ENCODE measurements around the gene ERN1.
"Not testable (repeated sequence)": the region's sequence is repeated elsewhere in the genome, so short reads cannot be mapped to it uniquely, and the experiment has no call there.

Gene ERN1

GRCh38 chr17:64022611-64023063 lies 107.3 kb downstream of the ERN1 start:
- peak; percentile 57 for DNase-seq

DNA sequence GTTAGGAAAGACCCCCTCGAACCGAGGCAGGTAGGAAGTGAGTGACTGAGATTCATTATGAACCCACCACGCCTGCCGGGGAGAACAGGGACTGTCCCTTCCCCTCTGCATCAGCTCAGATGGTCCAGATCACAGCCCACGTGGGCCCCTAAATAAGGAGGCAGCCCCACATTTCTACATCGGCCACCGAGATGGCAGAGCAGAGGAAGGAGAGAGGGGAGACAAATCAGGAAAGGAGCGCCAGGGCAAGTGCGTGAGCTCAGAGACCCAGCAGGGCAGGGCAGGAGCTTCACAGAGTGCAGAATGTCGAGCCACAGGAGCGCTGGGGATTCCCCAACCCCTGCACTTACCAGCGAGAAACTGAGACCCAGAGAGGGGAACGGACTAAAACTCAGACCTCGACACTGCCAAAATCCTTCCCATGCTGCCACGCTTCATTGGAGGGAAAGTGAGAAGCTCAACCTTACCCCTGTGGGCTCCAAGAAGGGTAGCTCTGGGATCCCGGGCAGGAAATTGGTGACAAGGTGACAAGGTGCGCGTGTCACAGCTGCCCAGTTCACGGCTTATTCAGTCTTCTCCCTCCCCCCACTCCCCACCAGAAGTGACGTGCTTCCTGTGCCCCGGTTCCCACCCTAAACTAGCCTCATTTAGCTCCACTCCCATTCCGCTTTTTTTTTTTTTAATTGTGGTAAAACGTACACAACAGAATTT lies 109.7 kb downstream of the ERN1 start, which contains the start of gene ICAM2:
TSS of gene ICAM2 (minus strand) at position 578 of the 711 bp plus-strand sequence. CDS start 13,942 bp downstream, outside the sequence.
- peak; percentile 96 for DNase-seq

DNA sequence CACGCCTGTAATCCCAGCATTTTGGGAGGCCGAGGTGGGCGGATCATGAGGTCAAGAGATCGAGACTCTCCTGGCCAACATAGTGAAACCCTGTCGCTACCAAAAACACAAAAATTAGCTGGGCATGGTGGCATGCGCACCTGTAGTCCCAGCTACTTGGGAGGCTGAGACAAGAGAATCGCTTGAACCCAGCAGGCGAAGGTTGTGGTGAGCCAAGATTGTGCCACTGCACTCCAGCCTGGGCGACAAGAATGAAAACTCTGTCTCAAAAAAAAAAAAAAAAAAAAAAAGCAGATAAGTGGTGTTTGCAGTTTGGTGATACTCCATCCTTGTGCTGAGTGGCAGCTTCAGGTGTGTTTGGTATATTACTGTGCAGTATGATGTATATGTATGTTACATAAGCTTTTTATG lies 110.4 kb downstream of the ERN1 start:
- peak; percentile 22 for DNase-seq

DNA sequence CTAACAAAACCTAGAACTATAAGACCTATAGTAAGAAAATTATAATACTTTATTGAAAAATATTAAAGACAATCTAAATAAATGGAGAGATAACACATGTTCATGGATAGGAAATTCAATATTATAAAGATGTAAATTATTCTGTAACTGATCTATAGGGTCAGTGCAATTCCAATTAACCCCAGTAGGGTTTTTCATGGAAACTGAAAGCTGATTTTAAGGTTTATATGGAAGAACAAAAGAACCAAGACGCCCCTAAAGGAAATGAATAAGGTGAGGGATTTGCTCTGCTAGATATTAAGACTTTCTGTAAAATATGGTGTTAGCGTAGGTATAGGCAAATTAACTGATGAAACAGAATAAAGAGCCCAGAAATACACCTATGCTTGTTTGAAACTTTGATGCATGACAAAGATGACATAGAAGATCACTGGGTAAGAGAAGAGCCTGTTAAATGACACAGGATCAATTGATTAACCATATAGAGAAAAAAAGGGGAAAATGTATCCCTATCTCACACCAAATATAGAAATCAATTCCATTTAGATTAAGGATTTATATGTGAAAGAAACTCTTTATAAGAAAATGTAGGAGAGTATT lies 112.5 kb downstream of the ERN1 start:
- DNase-seq = no peak

DNA sequence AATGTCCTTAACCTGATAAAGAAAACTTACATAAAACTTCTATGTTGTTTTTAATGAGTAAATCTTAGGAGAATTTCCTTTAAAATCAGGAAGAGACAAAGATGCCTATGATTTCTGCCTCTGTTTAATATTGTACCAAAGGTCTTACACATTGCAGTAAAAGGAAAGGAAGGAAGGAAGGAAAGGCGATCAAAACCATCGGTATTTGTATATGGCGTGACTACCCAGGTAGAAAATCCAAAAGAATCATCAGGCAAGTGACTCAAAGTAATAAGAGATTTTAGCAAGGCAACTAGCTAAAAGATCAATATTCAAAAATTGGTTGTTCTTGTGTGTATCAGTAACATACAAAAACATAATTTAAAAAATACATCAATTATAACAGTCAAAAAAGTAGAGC lies 113.0 kb downstream of the ERN1 start:
- DNase-seq = no peak

- DNase-seq = peak; percentile 41
Measured at GRCh38 chr17:64016231-64016784, 113.6 kb downstream of the ERN1 start.

GRCh38 chr17:64015447-64015846 lies 114.5 kb downstream of the ERN1 start:
- no peak for DNase-seq

GRCh38 chr17:64009571-64010402 lies 120.2 kb downstream of the ERN1 start:
- no peak for DNase-seq

DNA sequence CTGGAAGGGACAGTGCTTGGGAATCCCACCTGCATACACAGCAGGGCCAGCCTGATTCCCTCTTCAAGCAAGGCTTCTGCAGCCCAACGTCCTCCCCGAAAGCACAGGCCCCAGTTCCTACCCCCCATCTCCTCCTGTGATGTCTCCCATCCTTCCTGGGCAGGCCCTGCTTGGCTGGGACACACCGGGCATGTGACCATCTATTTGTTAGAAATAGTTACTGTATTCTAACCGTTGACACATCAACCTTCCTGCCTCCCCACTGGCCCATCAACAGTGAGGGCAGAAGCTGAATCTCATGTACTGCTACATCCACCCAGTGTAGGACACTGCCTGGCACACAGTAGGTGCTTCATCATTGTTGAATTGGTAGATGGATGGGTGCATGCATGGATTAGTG lies 121.1 kb downstream of the ERN1 start:
- DNase-seq = no peak

DNA sequence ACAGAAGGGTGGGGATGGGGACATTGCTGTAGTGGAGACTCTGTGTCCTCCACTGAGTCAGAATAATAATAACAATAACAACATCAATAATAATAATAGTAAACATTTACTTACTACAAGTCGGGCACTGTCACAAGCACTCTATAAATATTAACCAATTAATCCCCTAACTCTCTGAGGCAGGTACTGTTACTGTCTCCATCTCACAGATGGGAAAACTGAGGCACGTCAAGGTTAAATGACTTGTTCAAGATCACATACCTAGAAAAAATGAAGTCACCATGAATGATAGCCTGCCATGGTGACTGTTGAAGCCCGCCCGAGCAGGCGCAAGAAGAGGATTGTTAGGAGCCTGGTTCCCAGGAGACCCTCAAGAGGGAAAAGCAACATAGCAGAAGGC lies 121.6 kb downstream of the ERN1 start:
- no peak for DNase-seq

DNA sequence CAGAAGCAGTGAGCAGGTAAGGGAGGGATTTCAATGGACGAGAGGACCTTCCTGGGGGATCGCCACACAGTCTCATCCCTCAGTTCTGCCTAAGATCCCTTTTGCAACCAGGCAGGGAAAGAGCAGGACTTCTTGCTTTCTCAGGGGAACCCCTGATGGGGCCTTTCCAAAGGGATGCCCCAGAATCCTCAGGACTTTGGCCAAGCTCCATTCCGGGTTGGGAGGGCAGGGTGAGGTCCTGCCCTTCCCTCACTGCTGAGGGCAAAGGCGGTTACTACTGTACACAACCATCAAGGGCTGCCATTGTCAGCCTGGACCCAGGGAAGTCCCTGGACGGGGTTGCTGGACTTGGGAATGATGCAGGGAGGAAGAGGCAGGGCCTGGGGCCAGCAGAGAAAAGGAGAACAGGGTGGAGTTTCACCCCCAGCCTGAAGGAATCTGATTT lies 122.1 kb downstream of the ERN1 start:
- no peak for DNase-seq

DNA sequence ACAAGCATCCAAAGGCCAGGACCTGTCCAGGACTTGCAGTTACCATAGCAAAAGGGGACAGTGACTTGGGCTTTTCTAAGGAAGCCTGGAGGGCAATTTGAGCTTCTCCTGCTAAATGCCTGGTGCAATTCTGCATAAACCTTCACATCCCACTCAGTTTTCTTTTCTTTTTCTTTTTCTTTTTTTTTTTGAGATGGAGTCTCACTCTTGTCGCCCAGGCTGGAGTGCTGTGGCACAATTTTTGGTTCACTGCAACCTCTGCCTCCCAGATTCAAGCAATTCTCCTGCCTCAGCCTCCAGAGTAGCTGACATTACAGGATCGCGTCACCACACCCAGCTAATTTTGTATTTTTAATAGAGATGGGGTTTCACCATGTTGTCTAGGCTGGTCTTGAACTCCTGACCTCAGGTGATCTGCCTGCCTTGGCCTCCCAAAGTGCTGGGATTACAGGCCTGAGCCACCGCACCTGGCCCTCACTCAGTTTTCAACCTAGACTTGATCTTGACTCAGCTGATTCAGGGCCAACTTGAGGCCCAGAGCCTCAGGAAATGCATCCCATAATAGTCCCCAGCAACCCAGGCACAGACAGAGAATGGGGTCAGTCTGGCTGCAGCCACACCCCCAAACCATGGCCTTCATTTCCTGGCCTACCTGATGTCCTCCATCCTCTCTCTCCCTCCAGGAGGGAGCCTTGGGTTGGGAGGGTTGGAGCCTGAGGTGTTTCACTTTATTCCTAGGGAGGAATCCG lies 122.7 kb downstream of the ERN1 start:
- not testable (repeated sequence) for DNase-seq

DNA sequence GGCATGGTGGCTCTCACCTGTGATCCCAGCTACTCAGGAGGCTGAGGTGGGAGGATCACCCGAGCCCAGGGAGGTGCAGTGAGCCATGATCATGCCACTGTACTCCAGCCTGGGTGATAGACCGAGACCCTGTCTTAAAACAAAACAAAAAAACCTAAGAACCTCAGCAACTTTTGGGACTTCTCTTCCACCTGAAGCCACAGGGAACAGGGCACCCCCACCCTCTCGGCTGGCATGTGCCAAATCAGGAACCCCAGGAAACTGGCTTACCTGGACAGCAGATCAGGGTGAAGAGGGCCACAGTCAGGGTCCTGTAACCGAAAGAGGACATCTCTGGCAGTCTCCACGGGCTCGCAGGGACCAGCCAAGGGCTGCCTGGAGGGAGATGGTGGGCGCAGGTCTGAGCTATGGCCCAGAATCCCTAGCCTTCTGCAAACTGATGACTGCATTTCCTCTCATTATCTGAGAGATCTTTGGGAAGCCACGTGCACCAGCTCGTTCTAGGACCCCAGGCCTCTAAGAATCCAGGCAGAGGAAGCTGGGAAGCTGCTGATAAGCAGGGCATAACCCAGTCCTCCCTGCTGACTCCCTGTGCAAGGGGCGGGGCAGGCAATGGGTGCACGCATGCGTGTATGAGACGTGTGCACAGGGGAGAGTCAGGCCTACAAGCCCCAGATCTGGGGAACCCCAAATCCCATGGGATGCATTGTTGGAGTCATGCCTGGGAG lies 123.4 kb downstream of the ERN1 start:
- DNase-seq = no peak

- no peak for DNase-seq
Measured at GRCh38 chr17:64005734-64006167, 124.2 kb downstream of the ERN1 start.

- no peak for DNase-seq
Measured at GRCh38 chr17:64004903-64005733, 124.8 kb downstream of the ERN1 start.

DNA sequence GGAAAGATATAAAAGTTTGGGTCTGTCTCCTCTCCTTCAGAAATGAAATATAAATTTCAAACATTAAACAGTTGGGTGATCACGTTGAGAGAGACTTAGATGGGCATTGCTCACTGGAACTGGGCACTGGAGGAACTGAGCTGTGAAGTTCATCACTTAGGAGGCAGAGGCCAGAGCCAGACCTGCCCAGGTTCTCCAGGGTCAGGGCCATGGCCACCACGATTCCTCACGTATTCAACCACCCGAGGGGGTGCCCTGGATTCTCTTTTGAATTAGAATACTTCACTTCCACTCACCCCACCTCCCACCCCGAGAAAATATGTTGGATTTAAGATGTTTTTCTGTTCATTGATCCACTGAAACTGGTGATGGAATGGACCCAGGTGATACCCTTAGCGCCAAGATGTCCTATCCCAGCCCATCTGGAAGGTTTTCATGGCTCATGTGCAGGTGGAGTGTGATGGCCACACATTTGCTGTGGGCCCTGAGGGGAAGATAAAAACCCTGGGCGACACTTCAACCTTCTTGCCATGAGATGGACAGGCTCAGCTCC lies 125.7 kb downstream of the ERN1 start:
- DNase-seq = no peak

- no peak for DNase-seq
Measured at GRCh38 chr17:64003526-64004121, 126.3 kb downstream of the ERN1 start.

DNA sequence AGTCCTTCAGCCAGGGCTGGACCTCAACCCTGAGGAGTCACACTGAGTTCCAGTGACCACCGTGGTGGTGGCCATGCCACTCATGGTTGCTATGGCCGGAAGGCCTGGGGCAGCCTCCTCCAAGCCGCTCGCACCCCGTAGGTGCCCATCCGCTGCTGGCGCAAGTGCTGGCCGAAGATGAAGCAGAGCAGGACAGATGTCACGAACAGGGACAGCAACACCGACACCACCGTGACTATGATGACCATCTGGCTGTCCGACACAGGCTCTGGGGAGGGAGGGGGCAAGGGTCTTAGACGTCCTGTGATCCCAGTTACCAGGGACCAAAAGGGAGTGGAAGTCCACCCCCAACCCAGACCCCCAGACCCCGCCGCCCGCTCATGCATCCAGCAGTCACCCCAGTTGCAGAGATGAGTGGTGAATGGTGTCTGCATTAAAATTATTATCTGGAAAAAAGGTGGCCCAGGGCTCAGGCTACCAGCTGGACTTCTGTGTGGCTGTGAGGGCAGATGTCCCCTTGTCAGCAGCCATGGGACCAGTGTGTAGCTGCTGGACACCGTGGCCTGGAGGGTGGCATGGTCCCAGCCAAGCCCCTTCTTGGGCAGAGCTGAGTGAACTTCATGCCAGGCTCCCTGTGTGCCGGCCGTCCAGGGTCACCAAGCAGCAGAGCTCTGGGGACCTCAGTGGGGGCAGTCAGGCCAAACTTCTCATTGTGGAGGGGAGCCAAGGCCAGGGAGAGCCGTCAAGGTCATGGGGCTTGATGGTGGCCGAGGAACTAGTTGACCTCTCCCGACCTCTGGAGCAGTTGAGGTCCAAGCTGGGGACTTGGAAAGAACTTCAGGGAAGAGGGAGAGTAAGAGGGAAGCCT lies 127.1 kb downstream of the ERN1 start:
- no peak for DNase-seq
